Stimulated activated CD4-positive, alpha-beta T cell treated with anti-CD3 and anti-CD28 coated beads, TNF-alpha, amount 100 ng/mL, for 24 hours (primary cell): ENCODE measurements around the gene CREB1.
"Not testable (repeated sequence)": the region's sequence is repeated elsewhere in the genome, so short reads cannot be mapped to it uniquely, and the experiment has no call there.

ENCODE experiments used
- DNase-seq, 3 experiments: peaks; one replicate each; pipeline ENCODE4 v3.0.0-alpha.2; 2020; ENCODE audit warnings: low read depth in 3 of 3

The CREB1 gene

DNA sequence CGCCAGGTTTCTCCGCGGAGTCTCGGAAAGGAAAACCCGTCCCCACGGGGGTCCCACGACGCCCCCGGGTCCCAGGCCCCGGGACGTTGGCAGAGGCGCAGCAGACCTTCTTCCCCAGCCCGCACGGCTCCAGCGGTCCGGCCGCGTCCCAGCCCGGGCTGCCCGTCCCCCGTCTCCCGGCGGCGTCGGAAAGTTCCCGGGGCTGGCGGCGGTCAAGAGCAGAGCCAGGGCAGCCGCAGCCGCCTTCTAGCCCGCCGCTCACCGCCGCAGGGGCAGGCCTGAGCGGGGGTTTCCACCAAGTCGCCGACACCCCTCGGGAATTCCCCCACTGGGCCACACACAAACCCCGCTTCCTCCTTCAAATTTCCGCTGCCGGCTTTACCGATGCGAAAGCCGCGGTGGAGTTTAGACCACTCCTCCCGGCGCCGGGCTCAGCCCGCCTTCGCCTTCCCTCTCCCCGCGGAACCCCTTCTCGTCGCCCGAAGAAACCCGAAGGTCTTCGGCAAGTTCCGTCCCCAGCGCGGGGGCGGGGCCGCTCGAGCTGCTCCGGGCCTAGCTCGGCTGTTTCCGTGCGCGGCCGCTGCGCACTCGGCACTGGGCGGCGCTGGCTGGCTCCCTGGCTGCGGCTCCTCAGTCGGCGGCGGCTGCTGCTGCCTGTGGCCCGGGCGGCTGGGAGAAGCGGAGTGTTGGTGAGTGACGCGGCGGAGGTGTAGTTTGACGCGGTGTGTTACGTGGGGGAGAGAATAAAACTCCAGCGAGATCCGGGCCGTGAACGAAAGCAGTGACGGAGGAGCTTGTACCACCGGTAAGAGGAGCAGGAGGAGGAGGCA is at the start of gene CREB1:
TSS of gene CREB1 (plus strand) at position 633 of the 830 bp plus-strand sequence. CDS start 25,674 bp downstream, outside the sequence.
- DNase-seq, result peak; percentile 99 to 100 (median 100)

DNA sequence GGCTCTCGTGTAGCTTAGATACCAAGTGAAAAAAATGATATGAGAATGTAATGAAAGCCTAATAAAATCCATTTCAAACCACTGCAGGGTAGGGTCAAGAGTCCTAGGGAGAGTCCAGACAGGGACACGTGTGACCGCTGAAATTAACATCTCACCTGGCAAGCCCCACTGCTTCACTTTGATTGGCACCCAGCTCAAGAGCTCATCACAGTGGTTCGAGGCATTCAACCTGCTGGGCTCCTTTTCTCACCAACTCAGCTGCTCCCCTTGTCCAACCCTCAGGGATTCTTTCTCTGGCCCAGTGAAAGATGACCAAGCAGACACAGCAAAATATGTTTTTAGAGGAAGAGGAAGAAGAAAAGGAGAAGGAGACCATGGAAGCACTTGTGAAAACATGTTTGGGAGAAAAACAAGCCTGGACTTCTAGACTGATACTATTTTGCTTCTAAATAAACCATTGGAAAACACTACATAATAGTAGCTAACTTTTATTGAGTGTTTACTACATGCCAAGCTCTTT is 49.2 kb upstream of the CREB1 start:
- no peak for DNase-seq

DNA sequence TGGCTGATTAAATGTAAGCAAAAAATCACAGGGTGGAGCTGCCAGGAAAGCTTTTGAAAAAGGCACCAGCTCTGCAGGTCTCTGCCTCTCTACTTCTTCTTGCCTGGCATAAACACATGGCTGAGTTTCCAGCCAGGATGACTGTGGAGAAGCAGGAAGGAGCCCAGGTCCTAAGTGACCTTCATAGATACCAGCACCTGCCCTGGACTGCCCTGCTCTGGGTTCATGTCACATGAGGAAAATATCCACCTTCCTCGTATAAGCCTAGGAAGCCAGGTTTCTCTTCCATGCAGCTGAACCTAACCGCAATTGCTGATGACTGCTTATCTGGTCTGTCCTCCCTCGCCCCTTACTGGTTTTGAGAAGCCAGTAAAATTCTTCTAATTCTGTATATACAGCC is 47.8 kb upstream of the CREB1 start:
- DNase-seq, result no peak

DNA sequence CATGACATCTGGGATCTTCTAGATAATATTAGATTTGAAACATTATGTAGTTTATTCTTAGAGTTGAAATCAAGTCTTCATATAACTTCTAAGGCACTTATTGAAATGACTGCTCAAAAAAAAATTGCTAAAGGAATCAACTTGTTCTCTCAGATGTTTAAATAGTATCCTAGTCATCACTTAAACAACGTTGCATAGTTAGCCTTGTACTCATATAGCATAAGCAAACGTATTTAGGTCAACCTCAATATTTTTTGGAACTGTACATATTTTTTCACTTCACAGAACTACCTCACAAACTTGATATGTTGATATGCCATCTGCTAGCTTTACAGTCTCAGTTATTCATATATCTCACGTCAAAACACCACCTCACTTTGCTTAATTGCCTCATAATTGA is 47.1 kb upstream of the CREB1 start:
- DNase-seq, result no peak

DNA sequence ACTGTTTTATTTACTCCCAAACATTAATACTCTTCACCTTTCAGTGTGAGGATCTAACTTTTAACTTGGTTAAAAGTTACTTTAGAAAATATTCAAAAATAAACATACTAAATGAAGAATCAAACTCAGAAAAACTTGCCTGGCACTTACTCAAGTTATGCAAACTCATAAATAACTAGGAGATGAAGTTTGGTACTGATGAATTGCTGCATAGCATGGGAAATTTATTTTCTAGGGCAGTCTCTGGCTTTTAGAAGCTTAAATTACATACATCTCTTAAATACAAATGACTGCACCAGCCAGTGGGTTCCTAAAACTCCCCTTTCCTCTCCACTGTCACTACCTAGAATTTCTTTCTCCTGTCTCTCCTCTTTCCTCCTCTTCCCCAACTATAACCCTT is 46.7 kb upstream of the CREB1 start:
- DNase-seq, result no peak

DNA sequence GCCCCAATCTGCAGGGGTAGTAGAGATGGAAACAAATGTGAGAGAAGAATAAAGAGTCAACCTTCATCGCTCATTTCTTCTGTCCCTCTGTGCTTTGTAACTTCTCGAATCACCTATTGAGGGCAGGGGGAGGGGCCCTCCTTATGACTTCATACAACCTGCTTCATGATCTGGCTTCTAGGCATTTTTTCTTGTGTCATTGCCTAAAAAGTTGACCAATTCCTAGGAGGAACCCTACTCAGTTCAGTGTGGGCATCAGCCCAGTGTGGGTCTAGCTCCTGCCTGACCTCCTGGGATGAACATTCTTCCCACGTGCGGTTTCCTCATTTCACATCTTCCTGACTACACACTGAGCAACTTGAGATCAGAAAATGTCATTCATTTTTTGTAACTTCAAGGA is 46.3 kb upstream of the CREB1 start:
- no peak for DNase-seq

DNA sequence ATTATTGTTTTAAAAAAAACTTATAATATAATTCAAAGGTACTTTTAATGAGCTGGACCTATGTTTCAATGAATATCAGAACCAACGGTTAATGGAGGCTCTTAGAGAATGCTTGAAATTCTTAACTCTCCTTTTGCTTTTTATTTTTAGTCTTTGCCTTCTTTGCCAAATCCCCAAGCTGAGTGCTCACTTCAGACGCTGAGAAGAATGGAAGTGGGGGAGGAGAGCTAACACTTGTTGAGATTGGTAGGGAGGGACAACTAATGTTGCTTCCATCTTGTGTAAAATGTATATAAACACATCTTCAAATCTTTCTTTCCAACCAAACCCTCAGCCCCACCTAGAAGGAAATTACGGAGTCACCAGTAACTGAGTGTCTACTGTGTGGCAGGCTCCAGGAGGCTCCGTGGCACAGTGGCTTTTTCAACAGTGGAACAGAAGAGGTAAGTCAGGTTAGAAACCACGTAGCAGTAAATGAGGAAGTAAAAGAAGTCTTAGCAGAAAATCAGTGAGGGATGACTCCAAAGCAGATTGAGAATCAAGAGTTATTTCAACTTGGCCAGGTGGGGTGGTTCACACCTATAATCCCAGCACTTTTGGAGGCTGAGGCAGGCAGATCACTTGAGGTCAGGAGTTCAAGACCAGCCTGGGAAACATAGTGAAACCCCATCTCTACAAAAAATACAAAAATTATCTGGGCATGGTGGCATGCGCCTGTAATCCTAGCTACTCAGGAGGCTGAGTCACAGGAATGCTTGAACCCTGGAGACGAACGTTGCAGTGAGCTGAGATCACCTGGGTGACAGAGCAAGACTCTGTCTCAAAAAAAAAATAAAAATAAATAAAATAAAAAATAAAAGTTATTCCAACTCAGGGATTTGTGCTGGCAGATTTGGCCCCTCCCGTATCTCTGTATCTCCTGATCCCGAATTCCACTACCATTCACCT is 45.0 kb upstream of the CREB1 start:
- no peak for DNase-seq

DNA sequence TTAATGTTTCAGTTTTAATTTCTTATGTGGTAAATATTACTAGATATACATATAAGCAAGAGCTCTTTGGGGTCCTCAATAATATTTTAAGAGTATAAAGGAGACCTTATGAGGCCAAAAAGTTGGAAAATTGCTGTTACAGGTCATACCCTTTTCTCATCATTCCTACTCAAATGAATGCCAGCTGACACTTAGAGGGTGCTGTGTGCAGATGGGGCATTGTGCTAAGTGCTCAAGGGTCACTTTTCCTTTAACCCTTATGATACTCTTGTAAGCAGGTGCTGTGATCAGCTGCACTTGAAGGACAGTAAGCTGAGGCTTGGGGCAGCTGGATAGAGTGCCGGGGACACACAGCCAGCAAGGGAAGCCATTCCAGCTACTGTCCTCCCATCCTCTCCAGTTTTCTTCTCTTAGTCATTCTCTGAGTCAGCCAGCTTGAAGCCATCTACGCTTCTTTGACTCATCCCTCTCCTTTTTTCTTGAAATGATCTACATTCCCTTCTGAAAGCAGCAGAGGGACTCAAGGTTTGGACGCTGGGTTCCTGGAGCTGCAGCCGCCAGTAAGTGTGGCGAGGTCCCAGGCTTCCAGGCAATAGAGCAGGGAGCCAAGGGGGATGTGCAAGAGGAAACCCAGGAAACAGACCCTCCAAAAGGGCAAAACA is 42.0 kb upstream of the CREB1 start:
- DNase-seq, result no peak

DNA sequence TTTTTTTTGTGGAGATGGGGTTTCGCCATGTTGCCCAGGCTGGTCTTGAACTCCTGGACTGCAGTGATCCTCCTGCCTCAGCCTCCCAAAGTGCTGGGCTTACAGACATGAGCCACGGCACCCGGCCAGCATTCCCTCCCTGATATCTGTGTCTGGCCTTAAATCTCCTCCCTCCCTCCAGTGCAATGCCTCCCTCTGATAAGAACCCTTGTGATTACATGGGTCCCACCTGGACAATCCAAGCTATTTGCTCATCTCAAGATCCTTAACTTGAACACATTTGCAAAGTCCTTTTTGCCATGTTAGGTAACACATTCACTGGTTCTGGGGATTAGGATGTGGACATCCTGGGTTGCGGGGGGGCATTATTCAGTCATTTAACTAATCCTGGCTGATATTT is 40.5 kb upstream of the CREB1 start:
- DNase-seq, result no peak

DNA sequence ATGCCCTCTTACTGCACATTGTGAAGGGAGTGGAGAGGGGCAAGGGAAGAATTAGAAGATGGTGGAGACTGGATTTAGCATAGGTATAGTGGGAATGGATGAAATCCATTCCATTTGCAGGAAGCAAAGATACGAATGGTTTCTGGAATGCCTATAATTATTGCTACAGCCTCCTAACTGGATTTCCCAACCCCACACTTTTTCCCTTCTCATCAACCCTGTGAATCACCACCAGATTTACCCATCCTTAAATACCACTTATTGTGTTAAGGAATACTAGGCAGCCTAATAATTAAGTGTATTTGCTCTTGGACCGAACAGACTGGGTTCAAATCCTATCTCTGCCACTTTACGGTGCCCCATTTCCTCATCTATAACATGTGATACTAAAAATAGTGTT is 39.3 kb upstream of the CREB1 start:
- no peak for DNase-seq

DNA sequence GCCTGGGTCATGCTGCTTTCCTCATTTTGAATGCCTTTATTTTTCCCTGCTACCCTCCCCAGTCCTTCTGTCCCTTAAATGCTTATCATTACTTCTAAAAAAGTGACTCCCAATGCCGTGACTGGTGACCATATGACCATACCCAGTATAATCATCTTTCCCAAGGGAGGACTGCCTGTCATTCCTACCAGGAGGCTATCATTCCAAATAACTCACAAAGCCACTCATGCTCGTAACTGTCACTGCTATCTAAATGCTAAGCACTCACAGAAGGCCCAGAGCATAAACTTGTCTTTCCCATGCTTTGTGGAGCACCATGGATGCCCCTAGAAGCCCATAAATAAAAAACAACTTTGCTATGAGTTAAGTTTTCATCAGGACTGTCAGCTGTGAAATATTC is 38.7 kb upstream of the CREB1 start:
- DNase-seq, result no peak

DNA sequence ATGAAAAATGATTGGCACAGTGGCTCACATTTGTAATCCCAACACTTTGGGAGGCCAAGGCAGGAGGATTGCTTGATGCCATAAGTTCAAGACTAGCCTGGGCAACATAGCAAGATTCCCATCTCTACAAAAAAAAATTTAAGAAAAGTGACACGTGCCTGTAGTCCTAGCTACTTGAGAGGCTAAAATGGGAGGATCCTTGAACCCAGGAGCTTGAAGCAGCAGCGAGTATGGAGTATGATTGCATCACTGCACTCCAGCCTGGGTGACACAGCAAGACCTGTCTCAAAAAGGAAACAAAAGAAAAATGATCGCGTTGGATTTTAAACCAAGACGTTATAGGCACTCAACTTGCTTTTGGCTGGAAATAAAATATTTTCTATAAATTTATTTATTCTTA is 37.8 kb upstream of the CREB1 start:
- no peak for DNase-seq

DNA sequence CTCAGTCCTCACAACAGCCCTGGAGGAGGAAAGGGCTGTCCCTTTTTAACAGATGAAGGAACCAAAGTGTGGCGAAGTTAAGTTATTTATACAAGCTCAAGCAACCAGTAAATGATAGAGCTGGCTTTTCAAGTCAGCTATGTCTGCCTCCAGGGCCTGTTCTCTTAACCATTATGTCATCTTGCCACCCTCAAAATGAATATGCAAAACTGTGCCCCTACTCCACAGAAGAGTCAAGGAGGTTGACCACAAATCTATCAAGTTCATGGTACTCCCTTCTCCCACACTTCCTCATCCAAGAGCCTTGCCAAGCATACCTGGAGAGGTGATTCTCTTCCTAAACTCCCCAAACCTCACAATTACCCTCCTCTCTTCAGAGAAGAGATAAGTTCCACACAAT is 37.3 kb upstream of the CREB1 start:
- DNase-seq, result no peak

DNA sequence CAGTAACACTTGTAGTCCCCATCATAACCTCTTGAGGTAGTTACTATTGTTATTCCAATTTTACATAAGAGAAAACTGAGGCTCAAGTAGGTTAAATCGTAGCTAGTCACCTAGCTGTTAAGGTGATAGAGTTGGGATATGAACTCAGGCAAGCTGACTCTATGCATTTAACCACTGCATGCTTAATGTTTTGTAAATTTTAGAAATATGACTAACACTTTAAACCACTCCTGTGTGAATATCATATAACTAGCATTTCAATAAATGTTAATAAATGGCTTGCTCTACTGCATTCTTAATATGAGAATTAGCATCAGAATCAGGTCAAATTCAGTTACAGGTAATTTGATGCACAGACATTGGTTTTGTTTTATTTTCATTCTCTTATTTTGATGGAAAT is 35.6 kb upstream of the CREB1 start:
- DNase-seq, result no peak

DNA sequence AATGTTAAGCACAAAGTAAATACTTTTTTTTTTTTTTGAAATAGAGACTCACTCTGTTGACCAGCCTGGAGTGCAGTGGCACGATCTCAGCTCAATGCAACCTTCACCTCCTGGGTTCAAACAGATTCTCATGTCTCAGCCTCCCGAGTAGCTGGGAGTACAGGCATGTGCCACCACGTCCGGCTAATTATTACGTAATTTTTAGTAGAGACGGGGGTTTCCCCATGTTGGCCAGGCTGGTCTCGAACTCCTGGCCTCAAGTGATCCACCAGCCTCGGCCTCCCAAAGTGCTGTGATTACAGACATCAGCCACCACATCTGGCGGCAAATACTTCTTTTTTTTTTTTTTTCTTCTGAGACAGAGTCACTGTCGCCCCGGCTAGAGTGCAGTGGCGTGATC is 32.8 kb upstream of the CREB1 start:
- DNase-seq, result not testable (repeated sequence)

DNA sequence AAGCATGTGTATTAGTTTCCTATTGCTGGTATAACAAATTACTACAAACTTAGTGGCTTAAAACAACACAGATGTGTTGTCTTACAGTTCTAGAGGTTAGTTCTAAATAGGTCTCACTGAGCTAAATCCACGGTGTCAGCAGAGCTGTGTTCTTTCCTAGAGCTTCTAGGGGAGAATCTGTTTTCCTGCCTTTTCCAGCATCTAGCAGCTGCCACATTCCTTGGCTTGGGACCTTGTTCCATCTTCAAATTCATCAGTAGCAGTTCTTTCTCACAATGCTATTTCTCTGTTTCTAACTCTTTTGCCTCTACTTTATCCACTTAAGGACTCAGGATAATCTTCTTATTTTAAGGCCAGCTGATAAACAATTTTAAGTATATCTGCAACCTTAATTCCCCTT is 32.2 kb upstream of the CREB1 start:
- DNase-seq, result no peak

DNA sequence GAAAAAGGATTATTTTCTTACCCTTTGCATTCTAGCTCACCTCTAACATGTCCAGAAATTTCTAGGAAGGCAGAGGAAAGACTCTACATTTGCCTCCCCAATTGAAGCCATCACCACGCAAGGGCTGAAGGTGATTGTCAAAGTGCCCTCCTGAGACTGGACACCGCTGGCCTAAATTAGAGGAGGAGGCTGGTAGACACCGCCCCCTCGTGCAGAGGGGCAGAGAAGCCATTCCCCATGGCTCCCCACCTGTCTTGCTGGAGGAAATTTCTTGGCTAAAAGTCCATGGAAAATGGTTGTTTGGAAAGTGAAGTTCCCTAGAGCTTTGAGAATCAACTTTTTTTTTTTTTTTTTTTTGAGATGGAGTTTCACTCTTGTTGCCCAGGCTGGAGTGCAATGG is 31.3 kb upstream of the CREB1 start:
- DNase-seq, result no peak

DNA sequence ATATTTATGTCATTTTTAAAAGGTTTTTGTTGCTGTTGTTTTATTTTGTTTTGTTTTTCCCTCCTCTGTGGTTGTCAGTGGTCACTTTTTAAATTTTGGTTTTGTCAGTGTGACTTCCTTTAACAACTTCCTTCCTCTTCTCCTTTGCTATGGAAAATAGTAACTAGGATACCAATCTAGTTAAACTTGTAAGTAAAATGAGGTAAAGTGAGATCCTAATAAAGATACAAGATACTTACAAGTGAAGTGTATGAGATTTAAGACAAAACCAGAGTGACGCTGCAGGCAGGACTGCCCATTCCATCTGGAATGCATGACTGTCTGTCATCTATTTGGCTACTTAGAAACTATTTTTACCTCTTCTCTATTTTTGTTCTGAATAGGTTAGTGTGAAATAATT is 30.6 kb upstream of the CREB1 start:
- DNase-seq, result no peak

DNA sequence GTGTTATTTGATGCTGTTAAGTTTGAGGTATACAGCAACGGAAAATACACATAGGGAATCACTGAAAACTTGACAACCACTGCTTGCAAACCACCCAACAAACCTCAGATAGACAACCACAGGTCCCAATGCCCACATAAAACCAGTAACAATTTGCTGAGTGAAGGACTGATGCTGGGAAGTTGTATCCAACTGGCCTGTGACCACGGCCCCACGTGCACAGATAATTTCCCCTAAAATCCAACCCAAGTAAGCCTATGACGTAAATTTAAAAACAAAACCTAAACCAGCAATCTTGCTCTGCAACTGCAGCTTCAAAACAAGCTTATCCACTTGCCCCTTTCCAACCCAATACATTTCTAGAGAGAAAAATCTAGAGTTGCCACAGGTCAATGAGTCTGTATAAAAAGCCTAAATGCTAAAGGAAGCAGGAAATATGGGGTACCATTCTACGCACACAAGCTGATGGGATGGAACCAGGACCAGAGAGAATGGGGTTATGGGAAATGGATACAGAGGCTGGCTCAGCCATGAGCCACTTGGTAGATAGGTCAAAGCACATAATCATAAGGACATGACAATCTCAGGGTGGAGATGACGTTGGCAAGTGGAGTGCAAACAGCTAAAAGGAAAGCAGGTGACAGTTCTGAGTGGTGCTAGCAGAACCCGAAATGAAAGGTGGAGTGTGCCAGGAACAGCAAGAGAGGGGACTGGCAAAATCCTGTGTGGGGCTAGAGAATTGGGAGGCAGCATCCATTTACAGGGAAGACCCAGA is 27.8 kb upstream of the CREB1 start:
- no peak for DNase-seq

DNA sequence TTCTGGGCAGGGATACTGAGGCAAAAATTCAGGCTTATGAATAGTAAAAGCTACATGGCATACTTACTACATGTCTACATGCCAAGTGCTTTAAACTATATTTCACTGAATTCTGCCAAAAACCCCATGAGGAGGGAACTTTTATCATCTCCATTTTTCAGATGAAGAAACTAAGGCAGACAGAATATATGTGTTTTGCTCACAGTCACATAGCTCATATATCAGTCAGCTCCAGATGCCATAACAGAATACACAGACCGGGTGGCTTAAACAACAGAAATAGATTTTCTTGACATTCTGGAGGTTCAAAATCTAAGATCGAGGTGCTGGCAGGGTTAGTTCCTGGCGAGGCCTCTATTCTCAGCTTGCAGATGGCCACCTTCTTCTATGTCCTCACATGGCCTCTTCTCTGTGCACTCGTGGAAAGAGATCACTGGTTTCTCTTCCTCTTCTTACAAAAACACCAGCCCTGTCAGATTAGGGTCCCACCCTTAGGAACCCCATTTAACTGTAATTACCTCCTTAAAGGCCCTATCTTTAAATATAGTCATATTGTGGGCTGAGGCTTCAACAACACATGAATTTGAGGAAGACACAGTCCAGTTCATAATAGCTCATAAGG is 27.1 kb upstream of the CREB1 start:
- DNase-seq, result no peak

DNA sequence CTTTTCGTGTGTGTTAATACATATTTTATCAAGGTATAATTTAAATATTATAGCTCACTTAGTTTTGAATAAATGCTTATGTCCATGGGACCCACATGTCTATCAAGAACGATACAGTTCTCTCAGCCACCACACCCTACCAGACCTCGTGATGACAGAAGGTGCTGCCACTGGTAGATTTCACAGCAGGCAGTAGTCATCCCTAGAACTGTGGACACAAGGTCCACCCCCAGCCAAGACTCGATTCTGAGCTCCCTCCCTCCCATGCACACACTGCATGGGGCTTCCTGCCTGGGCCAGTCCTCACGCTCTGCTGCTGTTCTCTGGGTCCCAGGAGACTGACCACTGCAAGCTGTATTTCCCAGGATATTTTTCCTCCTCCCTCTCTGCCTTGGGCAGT is 26.5 kb upstream of the CREB1 start:
- no peak for DNase-seq
